Measurements from ENCODE around the gene GNL1.

Gene GNL1

DNA sequence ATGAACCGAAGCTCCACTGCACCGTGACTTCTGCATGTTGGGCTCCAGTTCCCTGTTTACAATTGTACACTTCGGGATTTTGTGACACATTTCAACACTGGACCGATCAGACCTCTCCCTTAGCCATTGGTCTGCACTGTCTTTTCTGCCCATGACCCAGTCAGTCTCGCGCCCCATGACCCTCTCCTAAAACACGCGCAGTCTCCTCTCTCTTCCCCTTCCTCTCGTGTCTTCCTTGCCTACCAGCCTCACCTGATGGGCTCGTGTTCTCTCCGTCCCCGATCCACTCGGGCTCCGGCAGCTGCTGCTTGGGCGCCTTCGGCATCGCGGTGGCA lies 14.4 kb upstream of the GNL1 start:
- no peak for TF ChIP-seq GLIS2 (tag by site-specific recombination; IDR thresholded peaks at IDR 0.05)
- no peak for TF ChIP-seq GLIS1 (tag by site-specific recombination; IDR thresholded peaks at IDR 0.05)
- TF ChIP-seq, protein P1, sequence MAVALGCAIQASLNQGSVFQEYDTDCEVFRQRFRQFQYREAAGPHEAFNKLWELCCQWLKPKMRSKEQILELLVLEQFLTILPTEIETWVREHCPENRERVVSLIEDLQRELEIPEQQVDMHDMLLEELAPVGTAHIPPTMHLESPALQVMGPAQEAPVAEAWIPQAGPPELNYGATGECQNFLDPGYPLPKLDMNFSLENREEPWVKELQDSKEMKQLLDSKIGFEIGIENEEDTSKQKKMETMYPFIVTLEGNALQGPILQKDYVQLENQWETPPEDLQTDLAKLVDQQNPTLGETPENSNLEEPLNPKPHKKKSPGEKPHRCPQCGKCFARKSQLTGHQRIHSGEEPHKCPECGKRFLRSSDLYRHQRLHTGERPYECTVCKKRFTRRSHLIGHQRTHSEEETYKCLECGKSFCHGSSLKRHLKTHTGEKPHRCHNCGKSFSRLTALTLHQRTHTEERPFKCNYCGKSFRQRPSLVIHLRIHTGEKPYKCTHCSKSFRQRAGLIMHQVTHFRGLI (tag by site-specific recombination; IDR thresholded peaks at IDR 0.05): peak; percentile 65; the same call in 1 of the 2 replicates
- TF ChIP-seq ZNF10 (tag by site-specific recombination; IDR thresholded peaks at IDR 0.05): peak; percentile 53; the same call in 1 of the 2 replicates
- TF ChIP-seq HOXC10 (CRISPR knock-in tag; IDR thresholded peaks at IDR 0.05): 0 out of 2 replicates have a peak, but pooled peaks have one; percentile 17
- peaks cover 9% of the 10 kb centered on the region; the same call in 1 of the 2 replicates for H3K4me1 ChIP-seq (ENCODE audit: control insufficient read depth, insufficient read depth, low read length)
- ChIA-PET CTCF (interaction anchor here (0.6 to 2.4 kb wide), 5 partner anchors 13 to 252 kb away, joined by 3 to 11 read pairs (median 7); partner anchors contain the start of gene PRR3), POLR2A (interaction anchor here (0.9 to 2.4 kb wide), 19 partner anchors 9 to 343 kb away, joined by 3 to 41 read pairs (median 4); partner anchors contain the start of genes GNL1, MDC1, PRR3 and VARS2)
- peaks cover 8 to 21% of the 10 kb centered on the region in 2 experiments; a peak in 2 of 3 replicates for H3K36me3 ChIP-seq (ENCODE audit: control insufficient read depth in 2 of 2, insufficient read depth in 1 of 2, low read length in 2 of 2)
- H3K9me3 ChIP-seq (ENCODE audit: control insufficient read depth, insufficient read depth, low read depth, low read length): no peaks in the 10 kb centered on the region
- peak overlapping the region; percentile 94 for H3K4me3 ChIP-seq (ENCODE audit: low read depth, low read length)
- peak overlapping the region; percentile 38; the same call in 1 of the 2 replicates for H3K27ac ChIP-seq (ENCODE audit: extremely low read depth, low read depth, low read length)

DNA sequence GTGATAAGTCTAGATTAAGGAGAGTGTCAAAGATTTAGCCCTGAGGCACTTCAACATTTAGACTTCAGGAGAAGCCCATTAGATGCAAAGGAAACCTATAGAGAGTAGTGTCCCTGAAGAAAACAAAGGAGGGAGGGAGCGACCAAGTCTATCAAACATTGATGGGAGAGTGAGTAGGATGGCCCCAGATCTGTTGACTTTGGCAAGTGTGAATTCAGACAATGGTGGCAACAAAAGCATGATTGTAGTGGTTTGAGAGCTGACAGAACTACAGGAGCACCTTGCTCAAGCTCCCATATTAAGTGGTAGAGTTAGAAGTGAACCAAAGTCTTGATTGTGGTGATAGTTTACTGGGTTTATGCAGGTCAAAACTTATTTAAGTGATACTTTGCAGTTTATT lies 14.0 kb upstream of the GNL1 start:
- H3K4me3 ChIP-seq (ENCODE audit: low read depth, low read length): no peak overlapping the region
- peaks cover 4 to 17% of the 10 kb centered on the region in 2 experiments; a peak in 2 of 3 replicates for H3K36me3 ChIP-seq (ENCODE audit: control insufficient read depth in 2 of 2, insufficient read depth in 1 of 2, low read length in 2 of 2)
- POLR2A ChIA-PET: interaction anchor here (0.9 to 2.4 kb wide), 7 partner anchors 13 to 101 kb away, joined by 3 to 41 read pairs (median 9); partner anchors contain the start of genes GNL1 and PRR3
- peaks cover 9% of the 10 kb centered on the region; the same call in 1 of the 2 replicates for H3K4me1 ChIP-seq (ENCODE audit: control insufficient read depth, insufficient read depth, low read length)
- CTCF ChIA-PET: interaction anchor here (0.6 to 2.4 kb wide), 5 partner anchors 13 to 252 kb away, joined by 3 to 11 read pairs (median 7); partner anchors contain the start of gene PRR3
- H3K9me3 ChIP-seq (ENCODE audit: control insufficient read depth, insufficient read depth, low read depth, low read length): no peaks in the 10 kb centered on the region
- TF ChIP-seq ZNF571 (tag by site-specific recombination; IDR thresholded peaks at IDR 0.05) (no peak), ZNF768 (tag by site-specific recombination; IDR thresholded peaks at IDR 0.05) (no peak), ZNF560 (tag by site-specific recombination; IDR thresholded peaks at IDR 0.05; ENCODE audit: borderline replicate concordance) (no peak), ZNF792 (tag by site-specific recombination; IDR thresholded peaks at IDR 0.05) (no peak), ZNF24 (tag by site-specific recombination; IDR thresholded peaks at IDR 0.05) (no peak), ZNF239 (tag by site-specific recombination; IDR thresholded peaks at IDR 0.05) (no peak), ZNF174 (tag by site-specific recombination; IDR thresholded peaks at IDR 0.05) (no peak), HOXD13 (CRISPR knock-in tag; IDR thresholded peaks at IDR 0.05; ENCODE audit: borderline replicate concordance) (no peak), ZNF555 (tag by site-specific recombination; conservative IDR thresholded peaks at IDR 0.05) (no peak), MZF1 (tag by site-specific recombination; IDR thresholded peaks at IDR 0.05; ENCODE audit: borderline replicate concordance) (no peak), KLF9 (tag by site-specific recombination; IDR thresholded peaks at IDR 0.05; ENCODE audit: low read depth) (no peak), ZNF514 (tag by site-specific recombination; IDR thresholded peaks at IDR 0.05) (no peak), ZNF791 (tag by site-specific recombination; IDR thresholded peaks at IDR 0.05) (no peak), ZIC2 (tag by site-specific recombination; IDR thresholded peaks at IDR 0.05) (no peak), ZFP41 (tag by site-specific recombination; IDR thresholded peaks at IDR 0.05; ENCODE audit: borderline replicate concordance) (no peak), ZNF837 (tag by site-specific recombination; IDR thresholded peaks at IDR 0.05) (no peak)
- TF ChIP-seq, protein P2, sequence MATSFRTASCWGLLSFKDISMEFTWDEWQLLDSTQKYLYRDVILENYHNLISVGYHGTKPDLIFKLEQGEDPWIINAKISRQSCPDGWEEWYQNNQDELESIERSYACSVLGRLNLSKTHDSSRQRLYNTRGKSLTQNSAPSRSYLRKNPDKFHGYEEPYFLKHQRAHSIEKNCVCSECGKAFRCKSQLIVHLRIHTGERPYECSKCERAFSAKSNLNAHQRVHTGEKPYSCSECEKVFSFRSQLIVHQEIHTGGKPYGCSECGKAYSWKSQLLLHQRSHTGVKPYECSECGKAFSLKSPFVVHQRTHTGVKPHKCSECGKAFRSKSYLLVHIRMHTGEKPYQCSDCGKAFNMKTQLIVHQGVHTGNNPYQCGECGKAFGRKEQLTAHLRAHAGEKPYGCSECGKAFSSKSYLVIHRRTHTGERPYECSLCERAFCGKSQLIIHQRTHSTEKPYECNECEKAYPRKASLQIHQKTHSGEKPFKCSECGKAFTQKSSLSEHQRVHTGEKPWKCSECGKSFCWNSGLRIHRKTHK (tag by site-specific recombination; IDR thresholded peaks at IDR 0.05): no peak
- no peak overlapping the region for H3K27ac ChIP-seq (ENCODE audit: extremely low read depth, low read depth, low read length)

Data from HEK293 (cell line).